ENCODE measurements around the gene CRYBA4.

Gene CRYBA4

DNA sequence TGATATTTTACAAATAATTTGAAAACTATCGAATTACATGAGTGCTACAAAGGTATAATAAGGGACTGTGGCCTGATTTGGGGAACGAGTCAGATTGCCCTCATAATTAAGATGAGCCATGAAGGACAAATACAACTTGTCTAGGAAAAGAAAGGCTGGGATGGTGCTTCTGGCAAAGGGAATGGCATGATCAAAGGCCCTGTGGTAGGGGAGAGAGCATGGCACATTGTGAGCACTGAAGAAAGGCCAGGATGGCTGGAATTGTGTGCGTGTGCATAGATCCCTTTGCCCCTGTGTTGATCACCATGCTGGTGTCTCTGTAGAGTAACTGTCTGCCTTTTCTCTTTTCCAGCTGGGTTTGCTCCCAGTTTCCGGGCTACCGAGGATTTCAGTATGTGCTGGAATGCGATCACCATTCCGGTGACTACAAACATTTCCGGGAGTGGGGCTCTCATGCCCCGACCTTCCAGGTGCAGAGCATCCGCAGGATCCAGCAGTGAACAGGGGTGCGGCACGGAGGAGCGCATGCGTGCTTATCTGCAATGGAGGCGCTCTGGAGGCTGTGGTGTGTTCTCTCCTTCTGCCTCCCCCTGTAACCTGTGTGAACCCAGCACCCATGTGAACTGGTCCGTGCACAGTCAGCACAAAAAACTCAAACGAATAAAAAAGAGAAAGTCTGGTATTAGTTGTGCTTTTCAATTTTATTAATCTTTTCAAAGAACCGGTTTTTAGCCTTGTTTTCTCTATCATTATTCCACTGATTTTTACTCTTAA lies 8.4 kb downstream of the CRYBA4 start:
- no peak for DNase-seq

DNA sequence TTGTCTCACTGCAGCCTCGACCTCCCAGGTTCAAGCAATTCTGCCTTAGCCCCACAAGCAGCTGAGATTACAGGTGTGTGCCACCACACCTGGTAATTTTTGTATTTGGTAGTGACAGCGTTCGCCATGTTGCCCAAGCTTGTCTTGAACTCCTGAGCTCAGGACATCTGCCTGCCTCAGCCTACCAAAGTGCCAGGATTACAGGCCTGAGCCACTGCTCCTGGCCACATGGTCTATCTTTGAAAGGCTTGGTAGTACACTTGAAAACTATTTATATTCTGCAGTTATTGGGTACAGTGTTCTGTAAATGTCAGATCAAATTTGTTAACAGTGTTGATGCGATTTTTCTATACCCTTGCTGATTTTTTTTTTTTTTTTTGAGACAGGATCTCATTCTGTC lies 9.5 kb downstream of the CRYBA4 start:
- no peak for DNase-seq

DNA sequence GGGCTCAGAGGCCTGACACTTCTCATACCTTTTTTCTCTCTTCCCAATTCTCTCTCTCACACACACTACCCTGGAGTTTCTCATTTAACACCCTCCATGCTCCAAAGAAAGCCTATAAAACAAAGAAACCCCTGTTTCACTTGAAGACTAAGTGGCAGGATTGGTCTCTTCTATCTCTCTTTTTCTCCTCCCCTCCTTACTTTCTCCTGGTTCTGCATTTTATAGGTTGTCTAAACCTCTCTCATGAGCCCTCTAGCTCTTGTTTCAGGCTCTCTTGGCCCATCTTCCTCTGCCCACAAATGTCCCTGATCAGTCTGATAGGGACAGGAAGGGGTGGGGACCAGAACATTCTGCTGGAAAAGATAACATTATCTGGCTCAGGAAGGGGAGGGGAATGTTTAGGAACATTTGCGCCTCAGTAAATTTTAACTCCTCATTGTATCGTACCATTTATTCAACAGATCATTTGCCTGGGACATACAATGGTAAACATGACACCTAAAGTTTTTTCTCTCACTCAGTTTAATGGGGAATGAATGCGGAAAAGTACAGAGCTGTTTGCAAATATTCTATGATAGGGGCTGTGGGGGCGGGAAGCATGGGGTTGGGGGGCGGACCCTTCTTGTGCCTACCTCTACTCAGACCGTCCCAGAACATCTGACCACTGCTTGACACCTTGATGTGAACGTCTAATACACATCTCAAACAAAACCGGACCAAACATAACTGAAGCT lies 10.8 kb downstream of the CRYBA4 start:
- DNase-seq = no peak

DNA sequence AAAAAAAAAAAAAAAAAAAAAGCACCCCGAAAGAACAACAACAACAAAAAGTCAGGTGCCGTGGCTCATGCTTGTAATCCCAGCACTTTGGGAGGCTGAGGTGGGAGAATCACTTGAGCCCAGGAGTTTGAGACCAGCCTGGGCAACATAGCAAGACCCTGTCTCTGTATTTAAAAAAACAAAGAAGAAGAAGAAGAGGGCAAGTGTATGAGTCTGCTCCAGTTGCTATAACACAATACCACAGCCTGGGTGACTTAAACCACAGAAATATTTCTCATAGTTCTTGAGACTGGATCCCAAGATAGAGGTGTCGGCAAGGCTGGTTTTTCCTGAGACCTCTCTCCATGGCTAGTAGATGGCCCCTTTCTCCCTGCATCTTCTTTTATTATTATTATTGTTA lies 12.4 kb downstream of the CRYBA4 start:
- no peak for DNase-seq

GRCh38 chr22:26635117-26635516 lies 13.4 kb downstream of the CRYBA4 start:
- DNase-seq = no peak

DNA sequence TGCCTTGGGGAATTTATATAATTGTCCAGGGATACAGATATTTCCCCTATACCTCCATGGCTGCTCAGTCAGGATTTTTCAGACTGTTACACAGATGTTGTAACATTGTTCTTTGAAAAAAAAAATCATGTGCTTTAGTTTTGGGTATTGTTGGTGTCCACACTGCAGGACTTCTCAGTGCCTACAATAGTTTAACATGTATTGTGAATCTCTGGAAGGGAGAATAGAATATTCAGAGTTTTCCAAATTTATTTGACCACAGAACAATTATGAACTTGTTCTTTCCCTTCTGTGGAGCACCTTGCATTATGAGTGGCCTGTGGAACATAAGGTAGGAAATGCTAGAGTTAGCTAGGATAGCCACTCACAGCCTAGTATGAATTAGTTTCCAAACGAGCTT lies 14.5 kb downstream of the CRYBA4 start:
- no peak for DNase-seq

DNA sequence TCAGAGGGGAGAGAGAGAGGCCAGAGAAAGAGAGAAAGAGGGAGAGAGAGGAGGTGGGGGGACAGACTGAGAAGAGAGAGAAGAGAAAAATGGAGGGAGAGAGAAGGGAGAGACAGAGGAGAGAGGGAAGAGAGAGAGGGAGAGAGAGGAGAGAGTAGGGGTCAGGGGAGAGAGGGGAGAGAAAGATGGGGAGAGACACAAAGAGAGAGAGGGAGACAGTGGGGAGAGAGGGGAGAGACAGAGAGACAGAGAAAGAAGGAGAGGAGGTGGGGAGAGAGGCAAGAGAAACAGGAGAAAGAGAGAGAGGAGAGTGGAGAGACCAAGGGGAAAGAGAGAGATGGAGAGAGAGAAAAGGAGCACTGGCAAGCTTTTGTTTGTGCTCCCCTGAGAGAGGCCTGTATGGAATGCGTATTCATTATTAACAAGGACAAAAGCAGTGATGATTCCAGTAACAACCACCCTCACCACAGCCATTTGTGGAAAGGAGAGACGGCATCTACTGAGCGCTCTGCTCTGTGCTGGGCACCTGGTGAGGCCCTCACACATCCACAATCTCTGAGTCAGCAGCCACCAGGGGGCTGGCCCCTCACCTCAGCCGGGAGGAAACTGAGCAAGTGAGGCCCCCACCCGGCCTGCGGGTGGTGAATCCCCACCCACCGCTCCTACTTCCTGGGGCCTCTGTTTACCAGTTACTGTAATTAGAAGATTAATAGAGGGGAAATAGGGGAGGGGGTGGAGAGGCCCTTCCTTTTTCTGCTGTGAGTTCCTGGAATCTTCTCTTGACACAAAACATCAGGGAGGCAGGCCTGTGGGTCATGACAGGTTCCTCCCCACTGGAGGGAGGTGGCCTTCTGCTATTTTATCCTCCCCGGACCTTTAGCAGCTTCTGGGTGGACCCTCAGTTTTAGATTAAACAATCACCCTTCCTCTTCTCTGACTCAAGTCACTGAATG lies 21.0 kb downstream of the CRYBA4 start:
- DNase-seq = no peak

DNA sequence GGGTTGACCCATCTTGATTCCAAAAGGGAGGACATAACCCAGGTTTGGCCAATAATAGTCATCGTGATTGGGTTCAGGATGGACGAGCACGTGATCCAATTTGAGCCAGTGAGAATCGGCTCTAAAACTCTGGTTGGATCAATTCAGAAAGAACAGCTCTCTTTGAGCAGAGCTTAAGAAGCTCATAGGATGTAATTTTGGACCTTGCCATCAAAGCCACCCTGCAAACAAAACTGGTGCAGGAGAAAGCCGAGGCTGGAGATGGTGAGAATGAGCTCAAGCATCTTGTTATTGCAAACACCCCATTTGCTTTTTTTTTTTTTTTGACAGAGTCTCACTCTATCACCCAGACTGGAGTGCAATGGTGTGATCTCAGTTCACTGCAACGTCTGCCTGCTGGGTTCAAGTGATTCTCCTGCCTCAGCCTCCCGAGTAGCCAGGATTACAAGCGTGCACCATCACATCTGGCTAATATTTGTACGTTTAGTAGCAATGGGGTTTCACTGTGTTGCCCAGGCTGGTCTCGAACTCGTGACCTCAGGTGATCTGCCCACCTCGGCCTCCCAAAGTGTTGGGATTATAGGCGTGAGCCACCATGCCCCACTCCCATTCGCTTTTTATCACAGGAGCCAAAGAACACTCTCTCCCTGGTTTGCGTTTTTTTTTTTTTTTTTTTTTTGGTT lies 21.8 kb downstream of the CRYBA4 start:
- DNase-seq = no peak

GRCh38 chr22:26646158-26646557 lies 24.4 kb downstream of the CRYBA4 start:
- no peak for DNase-seq

DNA sequence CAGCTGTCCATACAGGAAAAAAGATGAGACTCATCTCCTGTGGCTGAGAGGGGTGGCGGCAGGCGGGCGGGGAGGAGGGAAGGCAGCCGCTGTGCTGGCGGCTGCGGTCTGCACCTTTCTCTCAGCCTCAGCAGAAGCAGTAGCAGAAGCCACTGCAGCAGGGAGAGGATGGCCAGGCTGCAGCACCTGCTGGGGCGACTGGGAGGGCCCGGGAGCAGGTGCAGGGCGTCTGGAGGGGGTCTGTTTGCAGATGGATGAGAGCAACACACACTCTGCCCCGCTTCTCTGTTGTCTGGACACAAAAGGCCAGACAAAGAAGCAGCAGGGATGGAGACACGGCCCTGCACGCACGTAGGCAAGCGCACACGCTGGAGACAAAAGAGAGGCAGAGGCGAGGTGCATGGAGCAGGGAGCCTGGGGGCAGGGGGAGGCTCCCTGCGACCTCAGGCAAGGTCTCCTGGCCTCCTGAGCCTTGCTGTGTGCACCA lies 26.3 kb downstream of the CRYBA4 start:
- DNase-seq = no peak

DNA sequence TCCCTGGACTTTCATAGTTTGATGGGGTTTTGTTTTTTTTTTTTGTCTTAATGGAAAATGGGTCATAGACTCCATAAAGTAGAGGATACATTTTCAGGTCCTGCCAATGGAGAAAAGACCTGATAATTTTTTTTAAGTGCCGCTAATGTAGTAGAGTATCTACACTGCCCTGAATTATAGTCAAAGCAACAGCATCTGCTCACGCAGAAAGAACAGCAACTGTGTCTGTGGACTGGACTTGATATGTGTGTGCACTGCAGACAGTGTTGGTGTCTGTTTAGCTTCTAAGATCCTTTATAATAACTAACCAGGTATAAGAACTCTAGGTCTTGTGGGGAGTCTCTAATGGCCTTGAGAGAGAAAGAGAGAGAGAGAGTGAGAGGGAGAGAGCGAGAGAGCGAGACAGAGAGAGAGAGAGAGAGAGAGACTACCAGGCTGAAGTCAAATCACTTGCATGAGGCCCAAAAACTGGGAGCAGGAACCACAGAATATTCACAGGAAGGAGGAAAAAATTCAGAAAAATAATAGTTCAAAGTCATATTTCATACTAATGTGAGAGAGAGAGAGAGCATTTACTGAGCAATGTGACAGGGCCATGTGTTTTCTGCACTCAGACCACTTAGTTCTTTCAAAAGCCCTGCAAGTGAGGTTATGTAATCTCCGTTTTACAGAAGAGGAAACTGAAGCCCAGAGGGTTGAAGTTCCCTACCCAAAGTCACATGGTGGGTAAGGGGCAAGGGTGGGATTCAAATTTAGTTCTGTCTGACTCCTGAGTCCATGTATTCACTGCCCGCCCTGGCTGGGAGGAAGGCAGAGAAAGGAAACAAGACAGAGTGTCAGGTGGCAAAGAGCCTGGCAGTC lies 27.0 kb downstream of the CRYBA4 start:
- no peak for DNase-seq

- no peak for DNase-seq
Measured at GRCh38 chr22:26650722-26651421, 29.1 kb downstream of the CRYBA4 start.

GRCh38 chr22:26651815-26652214 lies 30.1 kb downstream of the CRYBA4 start:
- DNase-seq = no peak

DNA sequence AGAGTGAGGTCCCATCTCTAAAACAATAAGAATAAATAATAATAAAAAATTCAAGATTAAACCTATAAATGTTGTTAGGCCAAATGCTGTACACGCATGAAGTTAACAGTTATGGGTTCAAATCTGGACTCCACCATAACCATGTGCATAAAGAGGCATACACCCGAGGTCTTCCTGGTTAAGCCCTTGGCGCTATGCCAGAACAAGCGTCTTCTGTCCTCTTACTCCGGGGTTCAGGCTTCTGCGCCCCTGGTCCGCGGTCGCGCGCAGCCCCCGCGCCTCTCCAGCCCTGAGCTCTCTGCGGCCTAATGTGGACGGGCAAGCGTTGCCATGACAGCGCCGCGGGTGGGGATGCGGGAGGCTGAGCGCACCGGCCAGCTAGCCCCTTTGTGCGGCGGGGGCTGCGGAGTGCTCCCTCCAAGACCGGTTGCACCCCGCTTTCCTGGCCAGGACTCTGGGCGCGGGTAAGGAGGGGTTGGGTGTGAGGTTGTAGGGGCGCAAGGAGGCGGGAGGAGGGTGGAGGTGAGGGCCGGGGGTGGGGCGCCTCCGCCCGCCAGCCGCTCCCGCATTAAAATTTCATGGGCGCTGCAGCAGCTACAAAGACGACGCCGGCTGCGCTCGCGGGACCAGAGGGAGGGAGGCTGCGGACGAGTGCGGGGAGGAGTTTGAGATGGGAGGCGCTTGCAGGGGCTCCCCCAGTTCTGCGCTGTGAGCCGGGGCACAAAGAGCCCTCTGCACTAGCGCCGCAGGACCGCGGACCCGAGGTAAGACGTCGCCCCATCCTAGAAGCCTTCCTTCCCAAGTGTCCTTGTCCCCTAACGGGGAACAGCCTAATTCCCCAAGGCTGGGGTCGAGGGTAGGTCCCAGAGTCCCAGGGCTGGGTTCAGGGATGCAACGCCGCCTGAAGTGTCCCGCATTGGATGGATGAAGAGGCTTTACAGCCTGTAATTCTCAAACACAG lies 35.4 kb downstream of the CRYBA4 start, which contains the start of gene MIAT:
Gene MIAT, plus strand, starts transcription at position 698 of the 961 bp plus-strand sequence.
- no peak for DNase-seq

- no peak for DNase-seq
Measured at GRCh38 chr22:26658161-26658560, 36.4 kb downstream of the CRYBA4 start.

DNA sequence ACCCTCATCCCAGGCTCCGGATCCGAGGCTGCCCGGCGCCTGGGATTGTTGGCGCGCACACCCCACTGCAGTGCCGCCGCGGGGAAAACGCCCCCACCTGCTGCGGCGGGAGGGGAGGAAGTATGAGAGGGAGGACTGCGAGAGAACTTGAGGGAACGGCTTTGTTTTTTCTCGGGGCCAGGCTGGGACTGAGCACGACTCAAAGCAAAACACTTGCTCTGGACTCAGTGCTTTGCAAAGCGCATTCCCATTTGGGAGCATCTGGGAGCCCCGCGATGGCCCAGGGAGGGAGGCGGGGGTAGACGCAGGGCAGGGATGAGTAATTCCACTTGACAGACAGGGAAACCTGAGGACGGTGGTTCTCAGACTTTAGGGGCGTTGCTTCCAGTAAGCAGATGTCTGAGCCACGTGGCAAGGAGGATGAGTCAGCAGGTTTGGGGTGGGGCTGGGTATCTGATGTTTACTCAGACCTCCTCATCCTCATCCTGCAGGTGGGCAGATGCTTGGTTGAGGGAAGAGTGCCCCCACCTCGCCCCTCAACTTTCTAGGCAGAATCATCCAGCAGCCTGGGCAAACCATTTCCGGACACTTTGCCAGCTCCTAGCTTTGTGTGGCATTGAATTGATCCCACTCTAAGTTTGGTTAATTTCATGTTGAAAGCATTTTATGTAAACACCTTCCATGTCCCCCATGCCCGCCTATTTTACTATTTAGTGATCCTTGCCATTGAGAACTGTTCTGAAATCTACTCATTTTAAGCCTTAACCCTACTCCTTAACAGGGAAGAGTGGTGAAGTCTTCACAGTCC lies 37.1 kb downstream of the CRYBA4 start:
- no peak for DNase-seq

DNA sequence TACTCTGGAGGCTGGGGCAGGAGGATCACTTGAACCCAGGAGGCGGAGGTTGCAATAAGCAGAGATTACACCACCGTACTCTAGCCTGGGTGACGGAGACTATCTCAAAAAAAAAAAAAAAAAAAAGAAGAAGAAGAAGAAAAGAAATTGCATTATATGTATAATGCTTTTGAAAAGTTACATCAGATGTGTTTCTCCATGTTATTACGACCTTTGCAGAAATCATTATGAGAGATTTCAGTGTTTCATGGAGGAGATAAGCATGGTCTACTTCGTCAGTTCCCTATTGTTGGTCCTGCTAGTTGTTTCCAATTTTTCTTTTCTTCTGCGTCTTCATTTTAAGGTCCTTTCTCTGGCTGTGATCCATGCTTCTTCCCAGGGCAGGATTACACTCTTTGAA lies 38.6 kb downstream of the CRYBA4 start:
- no peak for DNase-seq

DNA sequence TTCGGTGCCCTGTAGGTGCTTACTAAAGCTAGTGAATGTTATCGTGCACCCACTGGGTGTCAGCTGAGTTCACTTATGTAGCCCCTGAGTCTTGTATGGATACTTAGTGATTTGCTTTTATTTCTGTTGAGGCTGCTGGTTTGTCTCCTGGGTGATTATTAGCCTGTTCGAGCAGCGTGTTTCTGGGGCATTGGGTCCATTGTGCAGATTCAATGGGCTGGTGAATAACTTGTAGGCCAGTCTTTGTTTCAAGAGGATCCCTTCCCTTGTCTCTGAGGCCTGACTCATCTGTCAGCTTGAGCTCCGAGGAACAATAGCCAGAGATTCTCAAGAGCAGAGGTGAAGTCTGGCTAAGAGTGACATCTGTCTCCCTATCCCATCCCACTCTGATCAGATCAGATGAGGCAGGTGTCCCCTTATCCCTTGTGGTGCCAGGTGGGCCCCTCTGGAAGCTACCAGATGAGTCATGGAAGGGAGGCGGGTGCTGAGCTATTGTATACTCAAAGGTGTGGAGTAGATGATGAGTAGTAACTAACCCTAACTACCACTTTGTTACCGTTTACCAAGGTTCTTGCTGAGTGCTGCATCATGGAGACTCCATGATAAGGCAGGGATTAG lies 39.3 kb downstream of the CRYBA4 start:
- no peak for DNase-seq
